Renal cortex interstitium (tissue), 11 donors: Measurements from ENCODE around the gene SPNS2. TPM values are rescaled to one million over a fixed set of nuclear protein-coding genes. Genes with fewer than 3 reads are reported as not detected.
A peak's percentile ranks its signal among the peaks of the same experiment; 100 is the strongest.
"Not testable (repeated sequence)": the region's sequence is repeated elsewhere in the genome, so short reads cannot be mapped to it uniquely, and the experiment has no call there.

ENCODE experiments used
- DNase-seq, 11 donors: peaks; one replicate each; pipeline ENCODE4 v3.0.0-alpha.2; 2013; ENCODE audit warnings: low read depth in 9 of 11, low spot score in 4 of 11; ENCODE audit errors: extremely low read depth in 1 of 11
- polyA plus RNA-seq, 3 donors: library from polyadenylated mRNA; unstranded; fragments of 120-200 nt; gene quantifications; one replicate each; pipeline ENCODE4 v1.2.1, GENCODE V29; 2013; ENCODE audit not compliant: insufficient read length in 3 of 3

Gene SPNS2
- polyA plus RNA-seq, 3 donors = 22.3 to 45.7 (median 40.9) TPM

DNA sequence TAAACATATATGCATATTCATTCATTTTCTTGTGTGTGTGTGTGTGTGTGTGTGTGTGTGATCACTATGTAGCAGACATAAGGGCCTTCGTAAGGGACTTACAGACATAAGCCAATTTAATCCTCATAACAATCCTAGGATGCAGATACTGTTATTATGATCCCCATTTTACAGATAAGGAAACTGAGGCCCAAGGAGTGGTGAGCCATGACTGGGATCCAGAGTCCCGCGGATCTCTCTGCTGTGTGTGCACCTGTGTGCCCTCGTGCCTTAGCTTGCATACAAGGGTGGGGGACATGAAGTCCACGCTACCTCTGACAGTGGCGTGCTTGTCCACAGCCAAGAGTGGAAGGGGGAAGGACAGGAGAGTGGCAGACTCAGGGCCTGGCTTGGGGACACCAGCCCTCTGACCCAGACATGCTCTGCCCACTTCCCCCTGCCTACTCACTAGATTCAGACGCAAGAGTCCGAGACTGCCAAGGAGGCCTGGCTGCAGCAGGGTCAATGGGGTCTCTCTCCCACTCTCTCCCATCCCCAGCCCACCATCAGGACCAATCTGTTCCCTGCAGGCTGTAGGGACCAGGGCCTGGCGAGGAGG lies 75.9 kb downstream of the SPNS2 start:
- no peak for DNase-seq

DNA sequence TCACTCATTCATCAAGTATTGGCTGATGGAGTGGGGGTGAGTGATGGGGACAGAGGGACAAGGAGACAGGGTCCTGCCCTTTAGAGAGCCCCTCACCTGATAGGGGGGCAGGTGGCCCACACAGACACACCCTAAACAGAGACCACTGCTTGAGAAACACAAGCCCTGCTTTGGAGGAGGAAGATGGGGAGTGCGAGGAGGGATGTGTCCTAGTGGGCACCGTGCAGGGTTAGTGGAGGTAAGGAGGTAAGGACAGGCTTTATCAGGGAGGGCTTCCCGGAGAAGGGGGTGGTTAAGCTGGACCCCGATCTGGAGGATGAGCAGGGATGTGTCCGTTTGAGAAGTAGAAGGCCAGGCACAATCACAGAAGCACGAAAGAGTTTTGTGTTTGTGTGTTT lies 77.5 kb downstream of the SPNS2 start:
- DNase-seq = no peak

DNA sequence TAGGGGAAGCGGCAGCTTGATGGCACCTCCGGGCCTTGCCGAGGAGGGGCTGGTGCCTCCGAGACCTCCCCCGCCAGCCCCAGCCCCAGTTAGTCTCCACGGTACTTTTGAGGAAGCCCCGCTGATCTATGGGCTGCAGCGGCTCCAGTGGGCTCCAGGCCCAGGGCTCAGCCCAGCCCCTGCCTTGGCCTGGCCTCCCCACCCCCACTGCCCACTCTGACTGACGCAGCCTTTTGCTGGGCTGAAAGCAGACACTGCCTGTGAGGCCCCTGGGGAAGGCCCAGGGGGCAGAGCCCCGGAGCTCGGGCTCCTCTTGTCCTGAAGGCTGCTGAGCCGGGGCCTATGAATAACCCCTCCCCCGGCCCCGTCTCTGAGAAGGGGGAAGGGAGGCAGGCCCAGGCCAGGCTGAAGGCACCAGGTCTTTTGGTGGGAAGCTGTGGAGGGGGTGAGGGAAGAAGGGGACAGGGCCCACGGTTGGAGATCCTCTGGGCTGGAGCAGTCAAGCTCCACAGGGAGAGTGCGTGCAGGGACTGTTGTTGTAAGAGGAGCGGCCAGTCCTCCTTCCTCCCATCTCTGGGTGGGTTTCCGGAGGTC lies 78.1 kb downstream of the SPNS2 start:
- DNase-seq = peak in 3 of 11 donors; percentile 52 to 75 (median 54)

DNA sequence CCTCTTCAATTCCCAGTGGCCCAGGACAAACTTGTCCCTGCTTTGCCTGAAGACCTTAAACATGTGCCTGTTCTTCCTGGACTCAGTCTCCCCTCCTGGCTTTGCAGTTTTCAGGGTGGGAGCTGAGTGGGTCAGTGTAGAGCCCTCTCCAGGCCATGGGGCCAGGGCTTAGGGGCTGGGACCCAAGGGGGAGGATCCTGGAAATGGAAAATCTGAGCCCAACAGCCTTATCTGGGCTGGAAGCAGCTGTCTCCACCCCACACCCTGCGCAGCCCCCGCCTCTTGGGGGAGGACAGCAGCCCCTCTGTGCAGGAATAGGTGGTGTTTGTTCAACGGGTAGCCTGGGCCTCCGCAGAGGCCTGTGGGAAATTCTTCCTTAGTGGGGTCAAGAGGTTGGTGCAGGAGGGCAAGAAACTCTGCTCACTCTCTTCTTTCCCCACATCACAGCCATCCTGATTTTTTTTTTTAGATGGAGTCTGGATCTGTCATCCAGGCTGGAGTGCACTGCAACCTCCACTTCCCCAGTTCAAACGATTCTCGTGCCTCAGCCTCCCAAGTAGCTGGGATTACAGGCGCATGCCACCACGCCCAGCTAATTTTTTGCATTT lies 78.8 kb downstream of the SPNS2 start:
- no peak for DNase-seq

DNA sequence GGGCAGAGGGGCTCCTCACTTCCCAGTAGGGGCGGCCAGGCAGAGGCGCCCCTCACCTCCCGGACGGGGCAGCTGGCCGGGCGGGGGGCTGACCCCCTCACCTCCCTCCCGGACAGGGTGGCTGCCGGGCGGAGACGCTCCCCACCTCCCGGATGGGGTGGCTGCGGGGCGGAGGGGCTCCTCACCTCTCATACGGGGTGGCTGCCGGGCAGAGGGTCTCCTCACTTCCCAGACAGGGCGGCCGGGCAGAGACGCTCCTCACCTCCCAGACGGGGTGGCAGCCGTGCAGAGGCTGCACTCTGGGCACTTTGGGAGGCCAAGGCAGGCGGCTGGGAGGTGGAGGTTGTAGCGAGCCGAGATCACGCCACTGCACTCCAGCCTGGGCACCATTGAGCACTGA lies 79.7 kb downstream of the SPNS2 start:
- DNase-seq = not testable (repeated sequence)

DNA sequence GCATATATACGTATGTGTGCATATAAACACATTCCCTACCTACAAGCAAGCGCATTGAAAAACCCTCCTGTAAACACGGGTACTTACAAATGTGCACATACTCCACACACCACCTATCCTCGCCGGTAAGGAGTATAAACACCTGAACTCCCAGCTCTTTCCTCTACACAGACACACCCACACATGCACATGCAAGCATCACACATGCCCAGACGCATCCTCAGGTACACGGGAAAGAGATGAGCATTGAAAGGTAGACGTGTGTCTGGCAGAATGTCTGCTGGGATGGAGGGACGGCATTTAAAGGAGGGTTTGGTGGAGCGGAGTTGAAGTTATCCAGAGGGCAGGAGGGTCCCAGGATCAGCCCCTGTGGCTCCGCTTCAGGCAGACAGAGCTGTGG lies 81.0 kb downstream of the SPNS2 start:
- DNase-seq = no peak

DNA sequence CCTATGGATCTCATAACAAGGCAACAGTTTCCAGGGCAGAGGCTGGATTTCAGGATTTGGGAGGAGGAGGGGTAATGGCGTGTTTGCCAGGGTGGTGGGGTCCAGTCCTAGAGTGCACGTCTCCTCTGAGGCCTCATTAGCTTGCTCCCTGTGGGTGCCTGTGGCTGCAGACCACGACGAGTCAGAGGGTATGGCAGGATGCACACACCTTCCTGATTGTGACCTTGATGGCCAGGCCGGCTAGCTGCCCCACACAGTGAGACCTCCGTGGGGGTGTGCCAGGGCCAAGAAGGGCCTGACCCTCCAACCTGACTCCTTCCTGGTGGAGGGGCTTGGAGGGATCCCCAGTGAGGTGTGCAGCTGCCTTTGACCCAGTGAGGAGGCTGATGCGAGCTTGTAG lies 81.6 kb downstream of the SPNS2 start:
- DNase-seq = no peak

DNA sequence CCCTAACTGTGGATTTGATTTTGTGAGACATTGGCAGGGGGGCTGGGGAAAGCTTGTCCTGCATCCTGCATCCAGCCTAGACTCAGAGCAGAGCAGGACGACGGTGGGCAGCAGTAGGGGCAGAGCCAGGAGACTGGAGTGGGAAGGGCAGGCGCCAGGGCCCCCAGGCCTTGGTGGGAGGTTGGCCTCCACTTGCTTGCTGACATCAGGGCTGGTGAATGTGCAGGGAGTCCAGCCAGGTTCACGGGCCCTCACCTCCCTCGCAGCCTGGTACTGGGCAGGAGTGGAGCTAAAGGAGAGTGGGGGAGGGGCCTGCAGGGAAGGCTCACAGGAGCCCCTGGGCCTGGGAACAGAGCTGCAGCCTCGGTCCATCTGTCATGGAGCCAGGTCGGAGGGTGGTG lies 83.4 kb downstream of the SPNS2 start:
- DNase-seq = no peak

DNA sequence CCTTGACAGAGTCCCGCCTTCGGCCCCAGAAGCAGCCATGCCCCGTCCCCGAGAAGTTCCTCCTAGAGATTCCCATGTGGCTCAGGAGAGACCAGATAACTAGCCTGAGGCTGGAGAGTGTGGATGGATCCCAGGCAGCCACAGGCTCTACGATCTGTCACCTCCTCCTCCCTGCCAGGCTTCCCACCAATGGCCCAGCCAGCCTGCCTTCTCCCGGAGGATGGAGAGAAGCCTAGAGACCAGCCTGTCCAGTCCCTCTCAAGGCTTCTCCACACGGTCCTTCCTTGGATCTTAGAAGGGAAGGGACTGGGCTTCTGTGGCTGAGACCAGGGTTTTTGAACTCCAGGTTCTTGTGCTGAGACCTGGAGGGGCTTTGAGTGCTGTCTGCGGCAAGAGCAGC lies 84.0 kb downstream of the SPNS2 start:
- no peak for DNase-seq

DNA sequence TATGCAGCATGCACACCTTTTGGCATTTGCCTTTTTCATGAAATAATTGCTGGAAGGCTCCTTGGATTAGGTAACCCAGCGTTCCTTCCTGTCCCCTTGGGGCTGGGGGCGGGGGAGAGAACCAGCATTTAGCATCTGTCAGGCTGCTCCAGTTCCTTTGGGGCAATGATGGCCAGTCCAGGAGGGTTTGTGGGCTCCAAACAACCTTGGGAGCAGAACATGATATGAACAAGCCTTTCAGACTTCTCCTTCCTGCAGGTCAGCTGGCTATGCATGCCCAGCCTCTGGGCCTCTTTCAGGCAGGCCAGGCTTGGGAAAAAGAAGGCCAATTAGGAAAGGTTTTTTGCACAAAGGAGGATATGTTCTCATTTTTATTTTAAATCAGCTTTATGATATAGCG lies 84.5 kb downstream of the SPNS2 start:
- no peak for DNase-seq

DNA sequence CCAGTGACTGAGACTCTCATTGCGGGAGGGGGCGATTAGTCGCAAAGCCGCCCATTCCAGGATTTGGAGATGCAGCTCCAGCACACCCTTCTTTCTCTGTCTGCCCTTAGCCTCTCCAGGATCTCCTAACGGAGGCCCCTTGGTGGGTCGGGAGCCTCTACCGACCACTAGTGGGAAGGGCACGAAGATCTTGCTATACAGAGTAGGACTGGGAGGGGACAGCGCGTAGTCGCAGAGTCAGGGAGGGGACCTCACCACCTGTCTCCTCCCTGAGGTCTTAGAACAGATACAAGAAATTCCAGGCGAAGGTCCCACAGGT lies 85.1 kb downstream of the SPNS2 start:
- DNase-seq = peak in 1 of 11 donors; percentile 63

DNA sequence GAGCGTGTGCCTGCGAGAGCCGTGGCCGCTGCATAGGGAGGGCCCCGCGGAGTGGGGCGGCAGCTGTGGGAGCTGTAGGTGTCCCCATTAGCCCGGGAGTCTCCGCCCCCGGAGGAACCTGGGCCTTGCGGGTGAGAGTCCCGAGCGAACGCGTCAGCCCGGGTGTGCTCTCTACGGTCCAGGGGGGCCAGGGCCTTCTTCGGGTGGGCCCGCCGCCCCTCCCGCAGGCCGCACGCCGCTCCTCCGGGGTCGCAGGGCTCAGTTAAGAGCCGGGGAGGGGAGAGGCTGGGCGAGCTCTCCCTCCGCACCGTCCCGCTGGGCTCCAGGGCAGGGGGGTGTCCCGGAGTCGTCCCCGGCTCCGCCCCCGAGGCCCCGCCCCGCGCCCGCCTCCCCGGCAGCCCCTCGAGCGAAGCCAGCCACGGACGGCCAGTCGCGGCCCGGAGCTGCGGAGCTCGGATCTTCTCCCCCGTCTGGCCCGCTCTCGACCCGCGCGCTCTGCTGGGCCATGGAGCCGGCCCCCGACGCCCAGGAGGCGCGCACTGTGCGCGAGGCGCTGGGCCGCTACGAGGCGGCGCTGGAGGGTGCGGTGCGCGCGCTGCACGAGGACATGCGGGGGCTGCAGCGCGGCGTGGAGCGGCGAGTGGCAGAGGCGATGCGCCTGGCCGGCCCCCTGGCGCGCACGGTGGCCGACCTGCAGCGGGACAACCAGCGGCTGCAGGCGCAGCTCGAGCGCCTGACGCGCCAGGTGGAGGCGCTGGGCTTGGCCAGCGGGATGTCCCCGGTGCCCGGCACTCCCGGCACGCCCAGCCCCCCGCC lies 85.6 kb downstream of the SPNS2 start, which contains the start of gene SMTNL2:
Gene SMTNL2, plus strand, starts transcription at position 429 of the 816 bp plus-strand sequence. Its CDS starts 77 bp downstream, at position 506.
- peak in 3 of 11 donors; percentile 70 to 77 (median 72) for DNase-seq

DNA sequence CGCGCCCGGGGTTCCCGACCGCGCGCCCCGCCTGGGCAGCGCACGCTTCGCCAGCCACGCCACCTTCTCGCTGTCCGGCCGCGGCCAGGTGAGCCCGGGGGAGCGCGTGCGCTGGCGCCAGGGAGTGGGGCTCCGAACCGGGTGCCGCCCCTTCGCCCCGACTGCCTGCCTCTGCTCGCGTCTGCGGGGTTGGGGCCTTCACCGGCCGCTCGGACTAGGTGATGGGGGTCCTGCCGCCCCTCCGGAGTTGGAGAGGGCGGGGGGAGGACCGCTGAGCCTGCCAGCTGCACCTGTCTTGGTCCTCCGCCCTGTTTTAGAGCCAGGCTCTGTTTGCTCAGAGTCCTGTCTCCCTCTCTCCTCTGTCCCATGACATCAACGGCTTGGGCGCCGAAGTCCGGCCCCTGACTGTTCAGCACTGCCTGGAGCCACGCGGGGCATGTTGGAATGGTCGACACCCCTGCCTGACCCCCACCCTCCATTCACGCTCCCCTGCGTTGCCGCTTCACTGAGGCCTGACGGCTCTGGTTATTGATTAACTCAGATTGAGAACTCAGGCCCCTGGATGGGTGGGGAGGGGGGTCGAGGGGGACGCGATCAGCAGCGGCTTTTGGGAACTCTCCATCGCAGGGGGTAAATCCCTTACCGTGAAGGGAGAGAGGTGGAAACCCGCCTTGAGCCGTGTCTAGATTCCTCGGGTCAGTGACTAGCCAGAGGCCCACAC lies 86.4 kb downstream of the SPNS2 start:
- peak in 2 of 11 donors; percentile 53 to 87 for DNase-seq

DNA sequence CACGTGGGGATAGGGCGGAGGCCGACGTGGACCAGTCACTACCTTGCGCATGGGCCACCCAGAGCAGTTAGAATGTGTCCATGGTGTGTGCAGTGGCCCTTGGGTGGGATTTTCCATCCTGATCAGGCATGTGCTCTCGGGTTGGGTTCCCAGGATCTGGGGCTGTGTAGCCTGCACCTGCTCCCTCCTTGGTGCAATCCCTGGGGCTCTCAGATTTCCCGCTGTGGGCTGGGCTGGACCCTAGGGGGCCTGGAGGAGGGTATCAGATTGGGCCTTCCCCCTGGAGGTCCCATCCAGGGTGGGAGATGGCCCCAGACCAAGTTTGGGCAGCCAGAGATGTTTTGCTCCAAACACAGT lies 86.9 kb downstream of the SPNS2 start:
- DNase-seq = no peak

DNA sequence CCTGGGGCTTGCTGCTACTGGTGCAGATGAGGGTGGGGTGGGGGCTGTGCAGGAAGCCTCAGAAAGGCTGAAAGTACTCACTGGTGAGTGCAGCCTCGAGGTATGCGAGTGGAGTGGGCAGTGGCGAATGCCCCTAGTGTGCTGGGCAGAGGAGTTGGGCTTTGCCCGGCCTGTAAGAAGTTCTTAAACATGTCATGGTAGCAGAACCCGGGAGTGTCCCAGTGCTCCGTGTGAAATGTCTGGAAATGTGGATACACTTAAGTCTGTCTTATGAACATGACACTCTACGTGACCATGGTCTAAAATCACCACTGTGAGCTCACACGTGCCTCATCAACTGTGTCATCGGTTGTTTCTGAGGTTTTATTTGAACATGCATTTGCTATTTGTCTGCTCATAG lies 87.4 kb downstream of the SPNS2 start:
- DNase-seq = no peak

DNA sequence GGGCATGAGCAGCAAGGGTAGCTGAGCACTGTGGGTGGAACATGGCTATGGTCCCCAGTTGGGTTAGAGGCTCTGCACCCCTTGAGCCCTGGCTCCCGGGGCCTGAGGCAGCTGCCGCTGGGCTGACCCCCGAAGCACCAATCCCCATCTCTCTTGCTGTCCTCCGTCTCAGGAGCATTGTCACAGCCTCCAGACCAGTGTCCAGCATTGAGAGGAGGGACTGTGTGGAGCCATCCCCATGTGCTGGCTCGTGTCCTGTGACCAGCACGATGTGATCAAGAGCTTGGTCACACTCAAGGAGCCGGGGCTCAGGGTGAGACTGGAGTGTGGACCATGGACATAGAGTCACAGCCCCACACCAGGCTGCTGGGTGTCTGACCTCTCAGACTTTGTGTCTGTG lies 88.5 kb downstream of the SPNS2 start:
- DNase-seq = no peak

DNA sequence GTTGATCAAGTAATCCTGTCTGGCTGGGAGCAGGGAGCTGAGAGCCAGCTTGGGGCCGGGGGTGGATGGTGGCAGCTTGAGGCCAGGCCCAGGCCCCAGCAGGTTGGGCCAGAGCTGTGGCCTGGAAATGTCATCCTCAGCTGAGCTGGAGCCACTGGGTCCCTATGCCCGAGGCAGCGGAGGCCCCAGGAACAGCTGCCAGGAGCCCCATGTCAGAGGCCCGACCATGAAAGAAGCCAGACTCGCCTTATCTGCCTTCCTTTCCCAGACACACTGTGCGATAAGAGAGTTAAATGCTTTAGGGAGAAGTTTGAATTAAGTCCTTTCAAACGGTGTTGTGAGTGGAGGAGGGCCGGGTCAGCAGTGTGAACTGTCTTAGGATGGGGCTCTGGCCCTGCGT lies 89.1 kb downstream of the SPNS2 start:
- no peak for DNase-seq

DNA sequence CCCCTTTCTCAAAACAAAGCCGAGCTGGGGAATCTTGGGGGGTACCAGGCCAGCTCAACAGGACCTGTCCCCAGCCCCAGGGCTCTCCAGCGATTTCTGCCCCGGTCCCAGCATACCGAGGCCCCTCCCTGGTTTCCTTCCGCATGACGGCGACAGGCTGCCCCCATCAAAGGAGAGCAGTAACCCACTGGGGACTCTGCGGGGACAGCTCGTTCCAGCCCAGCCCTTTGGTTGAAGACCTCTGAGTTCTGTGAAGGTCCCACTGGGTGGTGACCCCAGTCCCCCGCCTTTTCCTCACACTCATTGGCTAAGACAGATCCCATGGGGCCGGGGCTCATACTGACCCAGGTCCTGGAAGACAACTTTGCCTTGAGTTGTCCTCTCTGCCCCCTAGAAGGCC lies 89.7 kb downstream of the SPNS2 start:
- DNase-seq = no peak
